A549 (cell line): ENCODE results near the gene RBFOX1. TPM values are rescaled to one million over a fixed set of nuclear protein-coding genes. Genes with fewer than 3 reads are reported as not detected.

ENCODE experiments used
- ATAC-seq, 2 experiments: fragments of 200-7000 bp in 1 of 2; fragments of >200 bp in 1 of 2; cut with Nextera tagmentation in 1 of 2; cut with Tn5 transposase in 1 of 2; 3 replicates each; pipeline versions ENCODE4 v1.8.0 to v1.9.1; 2018 to 2020; ENCODE audit warnings: mild to moderate bottlenecking in 1 of 2, moderate library complexity in 1 of 2
- CTCF ChIA-PET: fragments of 300-600 bp; sonication (Branson Sonifier 250); formaldehyde crosslinking; extraction: SDS; loops from one replicate; lab custom pipeline; 2021; ENCODE audit warnings: antibody characterized with exemption, inconsistent platforms; lab: Yijun Ruan, JAX
- POLR2A ChIA-PET: fragments of 350-600 bp; formaldehyde crosslinking; extraction: SDS; loops from one replicate; lab custom pipeline; 2021; ENCODE audit warnings: antibody characterized with exemption, inconsistent platforms; lab: Yijun Ruan, JAX
- DNase-seq, 2 experiments: peaks; one replicate each; pipeline versions ENCODE4 v3.0.0 to v3.0.0-alpha.2; 2011 to 2016; ENCODE audit warnings: low read depth in 1 of 2, low spot score in 1 of 2
- FAIRE-seq: peaks from 2 replicates; lab custom pipeline; 2011; peaks lifted over from hg19 to GRCh38; lab: Jason Lieb, UNC
- H3K27ac ChIP-seq, 2 experiments: fragments of >200 bp; sonication (Bioruptor Twin); formaldehyde crosslinking; 3 replicates each; pipeline ENCODE4 v1.5.1; 2016 to 2017
- H3K4me1 ChIP-seq: fragments of >200 bp; sonication (Bioruptor Twin); formaldehyde crosslinking; 3 replicates; pipeline ENCODE4 v1.6.1; 2016
- H3K4me2 ChIP-seq: fragments of >200 bp; sonication (Bioruptor Twin); formaldehyde crosslinking; 3 replicates; pipeline ENCODE4 v1.6.1; 2016
- H3K4me3 ChIP-seq: fragments of >200 bp; sonication (Bioruptor Twin); formaldehyde crosslinking; 3 replicates; pipeline ENCODE4 v1.5.1; 2016
- H3K9me3 ChIP-seq: fragments of >200 bp; sonication (Bioruptor Twin); formaldehyde crosslinking; 3 replicates; pipeline ENCODE4 v1.6.1; 2016
- E2F6 ChIP-seq: IDR thresholded peaks from 2 replicates; pipeline ENCODE4 v1.6.1; 2012; ENCODE audit warnings: low read depth, borderline replicate concordance
- EHF ChIP-seq: fragments of 250-450 bp; sonication (Bioruptor Pico); IDR thresholded peaks from 2 replicates; pipeline ENCODE4 v1.5.0; 2020; ENCODE audit warnings: mild to moderate bottlenecking
- EHMT2 ChIP-seq: fragments of 200-600 bp; sonication (generic); IDR thresholded peaks from 2 replicates; pipeline ENCODE4 v1.6.1; 2016; ENCODE audit warnings: antibody characterized with exemption, low read depth, mild to moderate bottlenecking, moderate library complexity
- FOSB ChIP-seq: fragments of 250-450 bp; sonication (Bioruptor Pico); IDR thresholded peaks from 2 replicates; pipeline ENCODE4 v1.5.0; 2020; ENCODE audit warnings: mild to moderate bottlenecking, moderate library complexity
- FOXS1 ChIP-seq: fragments of 250-450 bp; sonication (Bioruptor Pico); IDR thresholded peaks from 2 replicates; pipeline ENCODE4 v1.5.0; 2020; ENCODE audit warnings: mild to moderate bottlenecking, moderate library complexity
- HDAC2 ChIP-seq: fragments of 200-600 bp; sonication (generic); IDR thresholded peaks from 2 replicates; pipeline ENCODE4 v1.6.1; 2016
- HES2 ChIP-seq: fragments of >200 bp; sonication (Bioruptor Twin); formaldehyde crosslinking; IDR thresholded peaks from 2 replicates; pipeline ENCODE4 v1.6.1; 2016
- HMGXB4 ChIP-seq: fragments of 250-450 bp; sonication (Bioruptor Pico); IDR thresholded peaks from 2 replicates; pipeline ENCODE4 v1.5.0; 2021; ENCODE audit warnings: mild to moderate bottlenecking, moderate library complexity, borderline replicate concordance
- HOXA7 ChIP-seq: fragments of 250-450 bp; sonication (Bioruptor Pico); IDR thresholded peaks from 2 replicates; pipeline ENCODE4 v1.5.0; 2020; ENCODE audit warnings: mild to moderate bottlenecking, moderate library complexity
- HOXB5 ChIP-seq: fragments of 250-450 bp; sonication (Bioruptor Pico); IDR thresholded peaks from 2 replicates; pipeline ENCODE4 v1.5.0; 2020; ENCODE audit warnings: mild to moderate bottlenecking, moderate library complexity
- JUN ChIP-seq, 2 experiments: fragments of >200 bp; sonication (Bioruptor Twin); formaldehyde crosslinking; IDR thresholded peaks; 2 replicates in 1 of 2; 3 replicates in 1 of 2; pipeline ENCODE4 v1.6.1; 2016 to 2017
- KDM1A ChIP-seq: fragments of 200-600 bp; sonication (generic); IDR thresholded peaks from 2 replicates; pipeline ENCODE4 v1.6.1; 2016; ENCODE audit warnings: low read depth, mild to moderate bottlenecking
- KDM5A ChIP-seq: fragments of 200-600 bp; sonication (generic); IDR thresholded peaks from 2 replicates; pipeline ENCODE4 v1.6.1; 2016; ENCODE audit warnings: antibody characterized with exemption, mild to moderate bottlenecking
- MYC ChIP-seq: IDR thresholded peaks from 2 replicates; pipeline ENCODE4 v1.6.1; 2012; ENCODE audit warnings: mild to moderate bottlenecking, inconsistent platforms, low read length, improper control_type of control experiment, borderline replicate concordance
- NPAS2 ChIP-seq: fragments of 250-450 bp; sonication (Bioruptor Pico); IDR thresholded peaks from 2 replicates; pipeline ENCODE4 v1.8.0; 2022; ENCODE audit warnings: mild to moderate bottlenecking, moderate library complexity, borderline replicate concordance
- POLR2A ChIP-seq: IDR thresholded peaks from 2 replicates; pipeline ENCODE4 v1.6.1; 2012; ENCODE audit warnings: mild to moderate bottlenecking, low read length
- POLR2AphosphoS2 ChIP-seq: conservative IDR thresholded peaks from 2 replicates; pipeline ENCODE4 v1.6.1; 2012; ENCODE audit warnings: low read length, improper control_type of control experiment, inconsistent platforms
- RARB ChIP-seq: fragments of 250-450 bp; sonication (Bioruptor Pico); IDR thresholded peaks from 2 replicates; pipeline ENCODE4 v1.8.0; 2021; ENCODE audit warnings: mild to moderate bottlenecking, moderate library complexity
- REST ChIP-seq: fragments of 200-600 bp; sonication (generic); IDR thresholded peaks from 2 replicates; pipeline ENCODE4 v1.6.1; 2016; ENCODE audit warnings: antibody characterized with exemption, mild to moderate bottlenecking, moderate library complexity
- RFX5 ChIP-seq: fragments of 450-650 bp; IDR thresholded peaks from 2 replicates; pipeline ENCODE4 v1.7.1; 2014; ENCODE audit warnings: antibody characterized with exemption, mild to moderate bottlenecking, moderate library complexity
- RNF2 ChIP-seq: fragments of 200-600 bp; sonication (generic); IDR thresholded peaks from 2 replicates; pipeline ENCODE4 v1.6.1; 2016; ENCODE audit warnings: low read depth, mild to moderate bottlenecking, antibody characterized with exemption, moderate library complexity, borderline replicate concordance
- SMC3 ChIP-seq: fragments of >200 bp; sonication (Bioruptor Twin); formaldehyde crosslinking; IDR thresholded peaks from 3 replicates; pipeline ENCODE4 v1.6.1; 2018; ENCODE audit warnings: inconsistent platforms
- TFCP2L1 ChIP-seq: fragments of 250-450 bp; sonication (Bioruptor Pico); IDR thresholded peaks from 2 replicates; pipeline ENCODE4 v1.5.0; 2021; ENCODE audit warnings: mild to moderate bottlenecking
- ZC3H11A ChIP-seq: fragments of 450-650 bp; IDR thresholded peaks from 2 replicates; pipeline ENCODE4 v1.6.1; 2014; ENCODE audit warnings: antibody characterized with exemption, mild to moderate bottlenecking
- ZFP36 ChIP-seq: fragments of 450-650 bp; IDR thresholded peaks from 2 replicates; pipeline ENCODE4 v1.6.1; 2014; ENCODE audit warnings: borderline replicate concordance; ENCODE audit not compliant: partially characterized antibody
- WGBS: methylation state at CpG from one replicate; pipeline ENCODE4 v1.1.6; 2017; ENCODE audit errors: missing lambda C conversion rate; 5-methylcytosine and 5-hydroxymethylcytosine counted together
- polyA plus RNA-seq, 4 experiments: library from polyadenylated mRNA; depleted of rRNA in 3 of 4; stranded (reverse); fragments of >200 nt; fragmentation: RNase III in 1 of 4; extraction: RNeasy Plus Mini Kit Qiagen cat#74134 plus additional on column Dnase treatment in 1 of 4; gene quantifications; 2 replicates in 3 of 4; 3 replicates in 1 of 4; pipeline ENCODE4 v1.2.3, GENCODE V29; 2011 to 2017

The RBFOX1 gene
- polyA plus RNA-seq, 2 of the 4 experiments (the other 2 are of a cell fraction), result not detected

GRCh38 chr16:7450440-7450839, 117.8 kb downstream of the RBFOX1 start:
- ATAC-seq, result no peak
- no peak overlapping the region for H3K4me3 ChIP-seq

GRCh38 chr16:7452090-7452489, 119.4 kb downstream of the RBFOX1 start:
- CTCF ChIA-PET, result interaction anchor here (0.7 kb wide), 1 partner anchor 693 kb away, joined by 3 read pairs; no protein-coding TSS in a partner anchor
- 22% methylated on average over 6 of the region's 6 CpGs for WGBS

More at GRCh38 chr16:7450440-7450839, 117.8 kb downstream of the RBFOX1 start:
- no peaks in the 10 kb centered on the region for H3K9me3 ChIP-seq
- ChIA-PET CTCF (no interaction called here), POLR2A (no interaction called here)
- WGBS, result 7% methylated on average over 7 of the region's 7 CpGs
- no peak for DNase-seq
- FAIRE-seq, result no peak
- TF ChIP-seq RFX5 (no peak), POLR2AphosphoS2 (no peak), HMGXB4 (CRISPR knock-in tag) (no peak), KDM1A (no peak), EHMT2 (no peak), ZFP36 (no peak), HDAC2 (no peak), FOXS1 (CRISPR knock-in tag) (no peak), SMC3 (no peak), ZC3H11A (no peak)
- no peaks in the 10 kb centered on the region for H3K4me1 ChIP-seq
- H3K4me2 ChIP-seq, result no peak overlapping the region
- no peak overlapping the region for H3K27ac ChIP-seq

GRCh38 chr16:7456211-7456610, 123.6 kb downstream of the RBFOX1 start:
- Histone ChIP-seq H3K4me1 (no peaks in the 10 kb centered on the region), H3K4me2 (no peak overlapping the region), H3K27ac (no peak overlapping the region), H3K9me3 (no peaks in the 10 kb centered on the region), H3K4me3 (no peak overlapping the region)
- FAIRE-seq (no peak), ATAC-seq (no peak), DNase-seq (no peak)
- POLR2A ChIA-PET, result no interaction called here
- WGBS, result 16% methylated on average over 5 of the region's 5 CpGs
- TF ChIP-seq EHF (CRISPR knock-in tag), result no peak
- no peak for TF ChIP-seq FOSB (CRISPR knock-in tag)
- TF ChIP-seq TFCP2L1, result no peak
- no peak for TF ChIP-seq MYC
- CTCF ChIA-PET, result no interaction called here

More at GRCh38 chr16:7452090-7452489, 119.4 kb downstream of the RBFOX1 start:
- TF ChIP-seq RARB (CRISPR knock-in tag) (no peak), SMC3 (no peak), POLR2A (no peak), RFX5 (no peak), KDM1A (no peak), NPAS2 (CRISPR knock-in tag) (no peak), RNF2 (no peak), KDM5A (no peak), MYC (no peak), ZFP36 (no peak), HOXA7 (CRISPR knock-in tag) (no peak)
- TF ChIP-seq, all 56 proteins: peak for 0
- no peaks in the 10 kb centered on the region for H3K4me1 ChIP-seq
- DNase-seq (no peak), ATAC-seq (no peak), FAIRE-seq (no peak)
- no peaks in the 10 kb centered on the region for H3K9me3 ChIP-seq
- no peak overlapping the region for H3K27ac ChIP-seq
- no peak overlapping the region for H3K4me3 ChIP-seq
- POLR2A ChIA-PET, result no interaction called here
- H3K4me2 ChIP-seq, result no peak overlapping the region

- ChIA-PET CTCF (no interaction called here), POLR2A (no interaction called here)
- no peak for FAIRE-seq
- H3K9me3 ChIP-seq, result no peaks in the 10 kb centered on the region
- no peak for ATAC-seq
- TF ChIP-seq E2F6 (no peak), KDM5A (no peak), REST (no peak), SMC3 (no peak), HOXB5 (CRISPR knock-in tag) (no peak), HES2 (no peak), JUN (IDR thresholded peaks at IDR 0.05) (no peak)
- TF ChIP-seq, all 56 proteins: peak for 0
- no peak overlapping the region for H3K4me2 ChIP-seq
- no peak for DNase-seq
- H3K4me3 ChIP-seq, result no peak overlapping the region
- H3K4me1 ChIP-seq, result no peaks in the 10 kb centered on the region
- no peak overlapping the region for H3K27ac ChIP-seq
- WGBS, result 0% methylated on average over 3 of the region's 3 CpGs
These were observed 125.5 kb downstream of the RBFOX1 start for GRCh38 chr16:7458144-7458543.
